Cardiac fibroblast (primary cell): ENCODE measurements around the gene EDNRB.

ENCODE experiments used
- DNase-seq, 2 donors: peaks; one replicate each; pipeline versions ENCODE4 v3.0.0 to v3.0.0-alpha.2; 2010; ENCODE audit warnings: low read depth in 2 of 2
- H3K4me3 ChIP-seq, 2 donors: replicated peaks in 1 of 2; 1 replicate in 1 of 2; 2 replicates in 1 of 2; pipeline ENCODE4 v1.5.1; 2011; ENCODE audit warnings: low read depth in 2 of 2, low read length in 2 of 2, mild to moderate bottlenecking in 2 of 2, moderate library complexity in 1 of 2
- TF ChIP-seq, protein P1 (sequence below): IDR thresholded peaks from one replicate; pipeline ENCODE4 v1.5.1; 2011; ENCODE audit warnings: low read depth, mild to moderate bottlenecking, low read length, inconsistent platforms

Gene EDNRB

DNA sequence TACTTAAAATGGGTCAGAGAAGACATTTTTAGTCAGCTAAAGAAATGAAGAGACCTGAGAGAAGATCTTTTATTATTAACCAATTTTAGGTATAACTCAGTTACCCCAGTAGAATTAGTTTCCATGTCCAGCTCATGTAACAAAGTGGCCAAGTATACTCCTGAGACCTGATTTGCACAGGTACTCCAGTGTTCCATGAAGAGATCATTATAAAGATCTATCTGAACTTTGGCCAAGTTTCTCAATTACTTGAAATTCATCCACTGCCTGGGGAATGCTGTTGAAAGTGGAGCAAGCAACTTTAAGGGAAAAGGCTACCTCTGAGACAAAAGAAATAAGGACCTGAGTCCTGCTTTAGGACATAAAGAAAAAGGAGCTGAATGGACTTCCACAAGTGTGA is 47.0 kb downstream of the EDNRB start:
- TF ChIP-seq, protein P1, sequence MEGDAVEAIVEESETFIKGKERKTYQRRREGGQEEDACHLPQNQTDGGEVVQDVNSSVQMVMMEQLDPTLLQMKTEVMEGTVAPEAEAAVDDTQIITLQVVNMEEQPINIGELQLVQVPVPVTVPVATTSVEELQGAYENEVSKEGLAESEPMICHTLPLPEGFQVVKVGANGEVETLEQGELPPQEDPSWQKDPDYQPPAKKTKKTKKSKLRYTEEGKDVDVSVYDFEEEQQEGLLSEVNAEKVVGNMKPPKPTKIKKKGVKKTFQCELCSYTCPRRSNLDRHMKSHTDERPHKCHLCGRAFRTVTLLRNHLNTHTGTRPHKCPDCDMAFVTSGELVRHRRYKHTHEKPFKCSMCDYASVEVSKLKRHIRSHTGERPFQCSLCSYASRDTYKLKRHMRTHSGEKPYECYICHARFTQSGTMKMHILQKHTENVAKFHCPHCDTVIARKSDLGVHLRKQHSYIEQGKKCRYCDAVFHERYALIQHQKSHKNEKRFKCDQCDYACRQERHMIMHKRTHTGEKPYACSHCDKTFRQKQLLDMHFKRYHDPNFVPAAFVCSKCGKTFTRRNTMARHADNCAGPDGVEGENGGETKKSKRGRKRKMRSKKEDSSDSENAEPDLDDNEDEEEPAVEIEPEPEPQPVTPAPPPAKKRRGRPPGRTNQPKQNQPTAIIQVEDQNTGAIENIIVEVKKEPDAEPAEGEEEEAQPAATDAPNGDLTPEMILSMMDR, result no peak
- DNase-seq, result no peak
- no peak overlapping the region for H3K4me3 ChIP-seq

DNA sequence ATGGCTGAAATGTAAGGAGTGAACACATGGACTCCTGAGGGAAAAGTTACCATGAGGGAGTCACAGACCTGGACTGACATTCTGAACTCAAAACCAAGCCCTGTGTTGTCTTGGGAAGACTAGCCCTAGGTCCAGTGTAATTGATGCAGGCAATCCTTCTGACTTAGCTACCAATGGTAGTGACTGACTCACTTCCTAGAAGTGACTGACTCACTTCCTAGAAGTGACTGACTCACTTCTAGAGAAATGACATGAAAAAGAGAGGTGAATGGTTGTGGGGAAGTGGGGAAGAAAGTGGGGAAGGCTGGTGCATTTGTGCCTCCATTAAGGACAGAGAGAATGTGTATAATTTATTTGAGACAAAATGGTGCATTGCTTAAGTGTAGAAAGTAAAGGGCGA is 49.9 kb downstream of the EDNRB start:
- peak in 1 of 2 donors; percentile 75 for DNase-seq
- TF ChIP-seq, protein P1, result no peak
- no peak overlapping the region for H3K4me3 ChIP-seq

DNA sequence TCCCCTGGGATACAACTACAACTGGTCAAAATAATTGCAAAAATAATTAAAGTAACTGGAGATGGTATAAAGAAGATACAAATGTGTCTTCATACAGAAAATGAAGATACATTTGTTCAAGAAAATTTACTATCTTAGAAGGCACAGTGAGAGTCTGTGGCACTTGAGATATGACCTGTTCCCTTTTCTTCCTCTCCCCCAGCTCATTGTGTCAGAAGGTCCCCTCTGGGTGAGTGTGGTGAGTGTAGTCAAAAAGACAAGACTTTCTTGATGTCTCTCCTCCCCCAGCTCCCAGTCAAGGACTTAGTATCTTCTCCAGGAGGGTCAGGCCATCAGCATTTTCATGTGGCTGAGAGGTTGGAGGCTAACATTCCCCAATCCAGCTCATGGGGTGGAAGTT is 51.7 kb downstream of the EDNRB start:
- TF ChIP-seq, protein P1, result no peak
- H3K4me3 ChIP-seq, result no peak overlapping the region
- no peak for DNase-seq

DNA sequence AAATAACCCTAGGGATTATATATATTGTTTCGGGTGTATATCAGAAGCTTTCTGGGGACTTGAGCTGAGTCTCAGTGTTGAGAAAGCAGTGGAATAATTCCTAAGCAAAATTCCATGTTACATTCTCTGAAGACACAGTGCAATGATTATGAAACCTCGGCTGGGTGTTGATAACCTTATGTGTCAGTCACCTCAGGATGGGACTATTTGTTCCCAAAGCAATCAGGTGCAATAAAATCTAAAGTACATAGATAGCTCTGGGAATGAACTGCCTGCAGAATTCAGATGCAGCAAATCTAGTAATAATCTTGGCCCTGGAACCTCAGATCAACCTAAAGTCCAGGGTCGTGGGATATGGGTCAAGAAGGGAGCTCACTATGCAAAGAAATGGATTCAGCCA is 53.0 kb downstream of the EDNRB start:
- H3K4me3 ChIP-seq, result no peak overlapping the region
- TF ChIP-seq, protein P1, result no peak
- no peak for DNase-seq

DNA sequence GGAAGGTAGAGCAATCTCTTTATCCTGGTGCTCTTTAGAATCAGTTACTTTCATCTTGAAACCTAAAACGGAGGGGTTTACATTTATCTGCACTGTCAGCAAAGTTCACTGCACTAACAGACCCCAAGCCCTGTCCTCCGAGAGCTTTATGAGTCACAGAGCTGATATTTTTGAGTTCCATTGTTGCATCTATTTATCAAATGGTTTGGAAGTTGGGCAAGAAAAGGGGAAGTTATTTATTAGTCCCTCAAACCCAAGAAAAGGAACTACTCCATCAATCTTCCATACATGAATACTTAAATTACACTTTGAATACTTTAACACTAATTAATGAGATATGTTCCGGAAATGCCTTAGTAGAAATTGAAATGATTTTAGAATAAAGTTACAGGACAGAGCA is 55.5 kb downstream of the EDNRB start:
- no peak for DNase-seq
- TF ChIP-seq, protein P1, result no peak
- H3K4me3 ChIP-seq, result no peak overlapping the region

DNA sequence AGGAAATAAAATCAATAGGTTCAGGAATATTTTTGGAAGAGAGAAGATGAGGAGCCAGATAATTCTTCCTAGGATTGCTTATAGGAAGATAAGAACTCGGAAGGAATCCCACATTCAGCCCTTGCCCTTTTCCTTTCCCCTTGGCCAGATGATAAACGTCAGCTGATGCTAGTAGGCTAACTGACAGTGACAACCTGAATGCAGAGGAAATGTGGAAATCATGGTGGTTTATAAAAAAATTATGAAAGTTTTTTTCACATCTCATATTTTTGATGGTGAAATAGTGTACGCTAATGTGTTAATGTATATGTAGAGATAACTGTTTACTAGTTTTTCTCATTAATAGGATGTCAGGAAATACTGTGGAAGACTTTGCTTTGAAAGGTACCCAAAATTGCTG is 56.9 kb downstream of the EDNRB start:
- DNase-seq, result peak in 1 of 2 donors; percentile 25
- TF ChIP-seq, protein P1, result no peak

DNA sequence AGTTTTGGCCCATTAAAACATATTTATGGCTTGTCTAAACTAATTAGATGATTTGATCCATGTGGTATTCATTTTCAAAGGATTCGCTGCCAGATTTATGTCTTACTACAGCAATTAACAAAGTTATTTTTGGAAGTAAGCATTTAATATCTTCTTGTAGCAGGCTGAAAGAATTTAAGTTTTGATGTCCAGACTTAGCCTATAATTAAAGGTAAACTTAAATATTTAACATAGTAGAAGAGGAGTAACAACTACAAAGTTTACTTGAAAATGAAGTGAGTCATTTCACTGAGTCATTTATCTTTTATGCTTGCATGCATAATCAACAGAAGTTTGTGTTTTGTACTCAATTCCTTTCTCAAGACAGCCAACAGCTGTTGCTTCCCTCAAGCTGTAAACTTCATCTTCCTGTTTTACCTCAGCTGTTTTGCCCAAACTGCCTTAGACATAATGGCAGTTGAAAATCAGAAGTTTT is 58.1 kb downstream of the EDNRB start:
- H3K4me3 ChIP-seq, result no peak overlapping the region
- DNase-seq, result peak; percentile 86 to 89
- TF ChIP-seq, protein P1, result no peak

More for the DNA sequence above, 56.9 kb downstream of the EDNRB start:
- H3K4me3 ChIP-seq, result no peak overlapping the region
